Gastrocnemius medialis (tissue), 4 donors: Measurements from ENCODE around the gene SOAT2. TPM values are rescaled to one million over a fixed set of nuclear protein-coding genes. Genes with fewer than 3 reads are reported as not detected.

Experiments used
- ATAC-seq, 2 donors: fragments of 150-250 bp; one replicate each; pipeline ENCODE4 v1.9.1; 2016
- DNase-seq, 2 donors: peaks; one replicate each; pipeline ENCODE4 v3.0.0-alpha.2; 2019
- H3K27ac ChIP-seq, 4 donors: fragments of 200-600 bp; sonication (generic); 1 replicate in 1 of 4; 2 replicates in 3 of 4; pipeline ENCODE4 v1.5.1; 2016 to 2018; ENCODE audit warnings: mild to moderate bottlenecking in 2 of 4, moderate library complexity in 1 of 4
- H3K27me3 ChIP-seq, 3 donors: fragments of 200-600 bp; sonication (generic) in 2 of 3; 1 replicate in 1 of 3; 2 replicates in 2 of 3; pipeline versions ENCODE4 v1.5.1 to v1.6.0; 2016 to 2019; ENCODE audit warnings: mild to moderate bottlenecking in 1 of 3, moderate library complexity in 1 of 3
- H3K36me3 ChIP-seq, 2 donors: fragments of 200-600 bp; sonication (generic) in 1 of 2; one replicate each; pipeline ENCODE4 v1.5.1; 2017 to 2018
- H3K4me1 ChIP-seq, 2 donors: fragments of 200-600 bp; sonication (generic) in 1 of 2; one replicate each; pipeline ENCODE4 v1.5.1; 2016 to 2017; ENCODE audit warnings: mild to moderate bottlenecking in 2 of 2
- H3K4me3 ChIP-seq, 4 donors: fragments of 200-600 bp; sonication (generic) in 3 of 4; 1 replicate in 1 of 4; 2 replicates in 3 of 4; pipeline ENCODE4 v1.5.1; 2016 to 2019; ENCODE audit warnings: mild to moderate bottlenecking in 2 of 4
- H3K9me3 ChIP-seq, 3 donors: fragments of 200-600 bp; sonication (generic) in 2 of 3; 1 replicate in 1 of 3; 2 replicates in 2 of 3; pipeline ENCODE4 v1.5.1; 2016 to 2019
- POLR2A ChIP-seq, 2 donors: fragments of 450-650 bp; IDR thresholded peaks; one replicate each; pipeline ENCODE4 v1.6.1; 2017; ENCODE audit warnings: antibody characterized with exemption in 2 of 2, mild to moderate bottlenecking in 2 of 2, moderate library complexity in 2 of 2
- in situ Hi-C, 4 donors: fragments of 200-750 bp; cut with MboI; loops; one replicate each; pipeline versions ENCODE4 v1.15.0 to v1.8.0; 2017; ENCODE audit warnings: low sequenced_read_pairs in 4 of 4
- intact Hi-C: fragments of 100-400 bp; cut with DNase I; formaldehyde crosslinking; loops from one replicate; pipeline ENCODE4 v1.15.1; 2023; ENCODE audit warnings: low total_unique reads
- microRNA-seq, 2 donors: library from miRNA; unstranded; fragments of <30 nt; microRNA quantifications; one replicate each; pipeline ENCODE4, GENCODE V29; 2016; ENCODE audit warnings: borderline replicate concordance in 2 of 2
- total RNA-seq, 4 donors: library from RNA; depleted of rRNA; stranded (reverse); fragments of >200 nt; gene quantifications; one replicate each; pipeline versions ENCODE4 v1.1.0 to v1.2.3, GENCODE V29; 2016
- TF ChIP-seq, protein P1 (sequence below), 5 experiments: fragments of 450-650 bp in 3 of 5; fragments of 200-600 bp in 2 of 5; sonication (generic) in 2 of 5; IDR thresholded peaks in 4 of 5; conservative IDR thresholded peaks in 1 of 5; 1 replicate in 4 of 5; 2 replicates in 1 of 5; pipeline ENCODE4 v1.5.1; 2016 to 2019; ENCODE audit warnings: antibody characterized with exemption in 5 of 5, mild to moderate bottlenecking in 3 of 5, moderate library complexity in 3 of 5

Gene SOAT2
- total RNA-seq, 4 donors from 2014 or later = not detected

DNA sequence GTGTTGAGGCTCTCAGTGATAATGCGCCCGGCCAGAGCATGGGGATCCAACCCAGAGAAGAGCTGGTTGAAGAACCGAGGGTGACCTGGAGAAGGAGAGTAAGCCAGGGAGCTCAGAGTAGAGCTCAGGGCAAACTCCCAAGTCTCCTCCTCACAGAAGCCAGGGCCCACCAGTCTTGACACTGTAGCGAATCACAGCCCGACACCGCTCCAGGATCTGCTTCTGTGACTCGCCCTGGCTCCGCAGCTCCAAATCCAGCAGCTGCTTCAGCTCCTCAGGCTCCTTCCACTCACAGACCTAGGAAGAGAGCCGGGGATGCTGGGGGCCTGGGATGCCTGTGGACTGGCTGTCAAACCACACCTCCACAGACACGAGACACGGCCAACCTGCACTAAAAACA is 69.1 kb downstream of the SOAT2 start:
- ATAC-seq = no peak
- no peak overlapping the region for H3K4me3 ChIP-seq
- DNase-seq = no peak
- H3K27me3 ChIP-seq = no peaks in the 10 kb centered on the region
- H3K27ac ChIP-seq = no peak overlapping the region
- in situ Hi-C loops = no loop called here
- no peaks in the 10 kb centered on the region for H3K4me1 ChIP-seq
- H3K36me3 ChIP-seq = no peaks in the 10 kb centered on the region
- no peaks in the 10 kb centered on the region for H3K9me3 ChIP-seq
- intact Hi-C loops = no loop called here
- TF ChIP-seq POLR2A (IDR thresholded peaks at IDR 0.05) = no peak
- TF ChIP-seq, protein P1, sequence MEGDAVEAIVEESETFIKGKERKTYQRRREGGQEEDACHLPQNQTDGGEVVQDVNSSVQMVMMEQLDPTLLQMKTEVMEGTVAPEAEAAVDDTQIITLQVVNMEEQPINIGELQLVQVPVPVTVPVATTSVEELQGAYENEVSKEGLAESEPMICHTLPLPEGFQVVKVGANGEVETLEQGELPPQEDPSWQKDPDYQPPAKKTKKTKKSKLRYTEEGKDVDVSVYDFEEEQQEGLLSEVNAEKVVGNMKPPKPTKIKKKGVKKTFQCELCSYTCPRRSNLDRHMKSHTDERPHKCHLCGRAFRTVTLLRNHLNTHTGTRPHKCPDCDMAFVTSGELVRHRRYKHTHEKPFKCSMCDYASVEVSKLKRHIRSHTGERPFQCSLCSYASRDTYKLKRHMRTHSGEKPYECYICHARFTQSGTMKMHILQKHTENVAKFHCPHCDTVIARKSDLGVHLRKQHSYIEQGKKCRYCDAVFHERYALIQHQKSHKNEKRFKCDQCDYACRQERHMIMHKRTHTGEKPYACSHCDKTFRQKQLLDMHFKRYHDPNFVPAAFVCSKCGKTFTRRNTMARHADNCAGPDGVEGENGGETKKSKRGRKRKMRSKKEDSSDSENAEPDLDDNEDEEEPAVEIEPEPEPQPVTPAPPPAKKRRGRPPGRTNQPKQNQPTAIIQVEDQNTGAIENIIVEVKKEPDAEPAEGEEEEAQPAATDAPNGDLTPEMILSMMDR (IDR thresholded peaks at IDR 0.05 in 4 of 5, conservative IDR thresholded peaks at IDR 0.05 in 1 of 5) = no peak

DNA sequence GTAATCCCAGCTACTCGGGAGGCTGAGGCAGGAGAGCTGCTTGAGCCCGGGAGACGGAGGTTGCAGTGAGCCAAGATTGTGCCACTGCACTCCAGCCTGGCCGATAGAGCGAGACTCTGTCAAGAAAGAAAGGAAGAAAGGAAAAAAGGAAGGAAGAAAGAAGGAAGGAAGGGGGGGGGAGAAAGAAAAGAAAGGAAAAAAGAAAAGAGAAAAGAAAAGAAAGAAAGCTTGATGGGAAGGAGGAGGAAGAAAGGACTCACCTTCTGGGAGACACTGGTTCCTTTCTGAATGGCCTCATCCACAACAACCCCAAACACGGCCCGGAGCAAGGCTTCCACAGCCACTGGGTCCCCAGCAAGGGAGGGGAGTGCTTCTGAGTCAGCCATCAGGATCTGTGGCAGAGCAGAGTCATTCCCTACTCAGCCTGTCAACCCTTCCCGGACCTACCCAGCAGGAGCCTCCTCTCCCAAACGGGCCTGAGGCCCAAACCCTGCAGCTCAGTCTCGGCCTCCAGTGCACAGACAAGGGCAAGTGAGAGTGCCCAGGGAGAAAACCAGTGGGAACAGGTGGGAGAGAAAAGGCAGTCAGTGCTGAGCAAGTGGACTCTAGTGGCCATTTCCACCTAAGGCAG is 69.9 kb downstream of the SOAT2 start:
- H3K4me1 ChIP-seq = no peaks in the 10 kb centered on the region
- no peak overlapping the region for H3K4me3 ChIP-seq
- H3K27ac ChIP-seq = no peak overlapping the region
- intact Hi-C loops = no loop called here
- H3K27me3 ChIP-seq = no peaks in the 10 kb centered on the region
- H3K36me3 ChIP-seq = no peaks in the 10 kb centered on the region
- in situ Hi-C loops = no loop called here
- no peaks in the 10 kb centered on the region for H3K9me3 ChIP-seq
- DNase-seq (no peak), ATAC-seq (no peak)
- TF ChIP-seq POLR2A (IDR thresholded peaks at IDR 0.05) = no peak
- TF ChIP-seq, protein P1 (IDR thresholded peaks at IDR 0.05 in 4 of 5, conservative IDR thresholded peaks at IDR 0.05 in 1 of 5) = no peak

Small RNA genes within 50 kb of the gene (microRNA-seq; reads per million reads assigned to microRNA genes)
- gene MIR6757 = 0 reads per million in 2 donors

Other genes with a start within 250 kb of the SOAT2 start
- 1 to 10 TPM in 3 of 4 donors, not detected in 1; 1.4 to 7.0 (median 3.1) TPM for gene KRT8, start 198.4 kb upstream of the SOAT2 start, total RNA-seq
- 1 to 10 TPM in 3 of 4 donors, under 1 TPM in 1; 0.97 to 6.7 (median 2.7) TPM for gene KRT18, start 154.4 kb upstream of the SOAT2 start, total RNA-seq
- 100 to 1,000 TPM; 667 to 821 (median 740) TPM for gene EIF4B, start 97.0 kb upstream of the SOAT2 start, total RNA-seq
- gene TNS2, start 53.4 kb upstream of the SOAT2 start, total RNA-seq = 100 to 1,000 TPM in 1 of 4 donors, 10 to 100 TPM in 3; 74.4 to 114 (median 91.9) TPM
- gene SPRYD3, start 24.1 kb upstream of the SOAT2 start, total RNA-seq = 10 to 100 TPM; 15.9 to 29.5 (median 25.5) TPM
- 100 to 1,000 TPM in 1 of 4 donors, 10 to 100 TPM in 3; 67.3 to 143 (median 77.4) TPM for gene IGFBP6, start 5.8 kb upstream of the SOAT2 start, total RNA-seq
- gene ZNF740, start 77.2 kb downstream of the SOAT2 start, total RNA-seq = 1 to 10 TPM; 4.1 to 7.4 (median 5.0) TPM
- gene CSAD, start 77.4 kb downstream of the SOAT2 start, total RNA-seq = 10 to 100 TPM in 1 of 4 donors, 1 to 10 TPM in 2, under 1 TPM in 1; 0.68 to 14.9 (median 1.9) TPM
- gene ITGB7, start 103.8 kb downstream of the SOAT2 start, total RNA-seq = under 1 TPM in 2 of 4 donors, not detected in 2; 0.73 to 0.81 TPM
- 1 to 10 TPM; 4.2 to 5.8 (median 4.9) TPM for gene RARG, start 128.7 kb downstream of the SOAT2 start, total RNA-seq
- under 1 TPM in 3 of 4 donors, not detected in 1; 0.20 to 0.44 (median 0.24) TPM for gene ESPL1, start 164.8 kb downstream of the SOAT2 start, total RNA-seq
- gene PFDN5, start 192.1 kb downstream of the SOAT2 start, total RNA-seq = 100 to 1,000 TPM; 341 to 464 (median 358) TPM
- 10 to 100 TPM; 43.4 to 51.0 (median 46.0) TPM for gene MYG1, start 196.2 kb downstream of the SOAT2 start, total RNA-seq
- 10 to 100 TPM; 30.5 to 47.9 (median 38.5) TPM for gene AAAS, start 218.1 kb downstream of the SOAT2 start, total RNA-seq
- not detected for gene SP7, start 232.9 kb downstream of the SOAT2 start, total RNA-seq